Muscle layer of colon (tissue), 2 donors: Measurements from ENCODE around the gene SUGCT.

Experiments
- H3K27ac ChIP-seq: one replicate; pipeline ENCODE4 v1.7.0; 2013; ENCODE audit warnings: low read depth, mild to moderate bottlenecking, low read length, moderate library complexity
- H3K27me3 ChIP-seq, 2 donors: one replicate each; pipeline ENCODE4 v1.7.0; 2013; ENCODE audit warnings: low read length in 2 of 2, mild to moderate bottlenecking in 2 of 2; ENCODE audit not compliant: insufficient read depth in 2 of 2, control insufficient read depth in 1 of 2
- H3K36me3 ChIP-seq: one replicate; pipeline ENCODE4 v1.7.0; 2013; ENCODE audit warnings: mild to moderate bottlenecking, low read length; ENCODE audit not compliant: insufficient read depth
- H3K4me1 ChIP-seq: one replicate; pipeline ENCODE4 v1.7.0; 2013; ENCODE audit warnings: mild to moderate bottlenecking, low read length; ENCODE audit not compliant: insufficient read depth
- H3K4me3 ChIP-seq, 2 donors: one replicate each; pipeline ENCODE4 v1.7.0; 2013; ENCODE audit warnings: low read length in 2 of 2, low read depth in 1 of 2, mild to moderate bottlenecking in 1 of 2, moderate library complexity in 1 of 2
- H3K9ac ChIP-seq: one replicate; pipeline ENCODE4 v1.7.0; 2013; ENCODE audit warnings: low read length
- H3K9me3 ChIP-seq: one replicate; pipeline ENCODE4 v1.7.0; 2013; ENCODE audit warnings: mild to moderate bottlenecking, low read length
- donor health status: abdominal sarcoma.
- donor health status: Adenocarcinoma of cecum.

The SUGCT gene

DNA sequence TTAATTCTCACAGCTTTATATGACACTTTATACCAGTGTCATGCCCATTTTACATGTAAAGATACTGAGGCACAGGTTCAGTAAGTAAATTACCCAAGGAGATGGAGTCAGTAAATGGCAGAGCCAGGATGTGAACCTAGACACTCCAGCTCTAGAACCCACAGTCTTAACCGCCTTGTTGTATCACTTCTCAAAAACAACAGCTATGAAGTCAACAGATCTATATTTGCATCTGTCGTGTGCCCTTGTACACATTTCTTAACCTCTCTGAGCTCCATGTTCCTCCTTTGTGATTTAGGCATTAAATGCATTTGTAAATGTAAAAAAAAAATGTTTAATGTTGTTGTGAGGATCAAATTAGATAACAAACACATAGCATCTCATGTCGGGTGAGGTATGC, 716.2 kb downstream of the SUGCT start:
- H3K27me3 ChIP-seq: no peaks in the 10 kb centered on the region
- no peak overlapping the region for H3K9ac ChIP-seq
- H3K36me3 ChIP-seq: no peaks in the 10 kb centered on the region
- H3K4me1 ChIP-seq: no peaks in the 10 kb centered on the region
- no peak overlapping the region for H3K27ac ChIP-seq
- H3K4me3 ChIP-seq: no peak overlapping the region
- H3K9me3 ChIP-seq: no peaks in the 10 kb centered on the region

DNA sequence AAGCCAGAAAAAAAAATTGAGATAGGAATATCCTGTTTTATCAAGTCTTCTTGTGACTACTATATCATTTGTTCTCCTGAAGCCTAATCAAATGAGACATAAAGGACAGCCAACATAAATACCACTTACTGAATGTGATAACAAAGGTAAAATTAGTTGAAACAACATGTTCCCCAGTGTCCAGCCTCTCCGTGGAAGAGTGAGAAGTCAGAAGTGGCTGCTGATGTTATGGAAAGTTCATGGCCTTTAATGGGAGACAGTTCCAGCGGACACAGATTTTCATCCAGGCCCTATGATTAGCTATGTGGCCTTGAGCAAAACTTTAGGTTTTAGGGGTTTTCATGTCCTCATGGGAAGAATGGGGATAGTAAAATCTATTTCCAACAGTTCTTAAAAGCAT, 724.3 kb downstream of the SUGCT start:
- no peak overlapping the region for H3K4me3 ChIP-seq
- H3K4me1 ChIP-seq: no peaks in the 10 kb centered on the region
- no peaks in the 10 kb centered on the region for H3K27me3 ChIP-seq
- no peaks in the 10 kb centered on the region for H3K36me3 ChIP-seq
- no peak overlapping the region for H3K27ac ChIP-seq
- no peaks in the 10 kb centered on the region for H3K9me3 ChIP-seq
- H3K9ac ChIP-seq: no peak overlapping the region

GRCh38 chr7:40859965-40860543, 725.2 kb downstream of the SUGCT start:
- H3K9ac ChIP-seq: no peak overlapping the region
- H3K36me3 ChIP-seq: no peaks in the 10 kb centered on the region
- H3K4me3 ChIP-seq: no peak overlapping the region
- no peaks in the 10 kb centered on the region for H3K4me1 ChIP-seq
- no peak overlapping the region for H3K27ac ChIP-seq
- no peaks in the 10 kb centered on the region for H3K9me3 ChIP-seq
- no peaks in the 10 kb centered on the region for H3K27me3 ChIP-seq

- Histone ChIP-seq H3K36me3 (no peaks in the 10 kb centered on the region), H3K9me3 (peaks cover 8% of the 10 kb centered on the region), H3K4me3 (no peak overlapping the region), H3K27me3 (no peaks in the 10 kb centered on the region), H3K9ac (no peak overlapping the region), H3K27ac (no peak overlapping the region), H3K4me1 (no peaks in the 10 kb centered on the region)
These were observed 730.8 kb downstream of the SUGCT start for GRCh38 chr7:40865441-40866233.

GRCh38 chr7:40866601-40867000, 731.8 kb downstream of the SUGCT start:
- H3K4me3 ChIP-seq: no peak overlapping the region
- no peaks in the 10 kb centered on the region for H3K4me1 ChIP-seq
- no peak overlapping the region for H3K9ac ChIP-seq
- H3K9me3 ChIP-seq: peaks cover 8% of the 10 kb centered on the region
- no peaks in the 10 kb centered on the region for H3K36me3 ChIP-seq
- no peak overlapping the region for H3K27ac ChIP-seq
- no peaks in the 10 kb centered on the region for H3K27me3 ChIP-seq

- Histone ChIP-seq H3K9ac (no peak overlapping the region), H3K9me3 (peaks cover 8% of the 10 kb centered on the region), H3K4me1 (no peaks in the 10 kb centered on the region), H3K27ac (no peak overlapping the region), H3K27me3 (no peaks in the 10 kb centered on the region), H3K36me3 (no peaks in the 10 kb centered on the region), H3K4me3 (no peak overlapping the region)
These were observed 735.3 kb downstream of the SUGCT start for GRCh38 chr7:40870108-40870507.

GRCh38 chr7:40873248-40873647, 738.4 kb downstream of the SUGCT start:
- peaks cover 8% of the 10 kb centered on the region for H3K9me3 ChIP-seq
- no peaks in the 10 kb centered on the region for H3K27me3 ChIP-seq
- H3K36me3 ChIP-seq: no peaks in the 10 kb centered on the region
- no peak overlapping the region for H3K27ac ChIP-seq
- no peaks in the 10 kb centered on the region for H3K4me1 ChIP-seq
- no peak overlapping the region for H3K9ac ChIP-seq
- no peak overlapping the region for H3K4me3 ChIP-seq

GRCh38 chr7:40874756-40875155, 740.0 kb downstream of the SUGCT start:
- Histone ChIP-seq H3K4me1 (no peaks in the 10 kb centered on the region), H3K36me3 (no peaks in the 10 kb centered on the region), H3K27ac (no peak overlapping the region), H3K9me3 (no peaks in the 10 kb centered on the region), H3K4me3 (no peak overlapping the region), H3K9ac (no peak overlapping the region), H3K27me3 (no peaks in the 10 kb centered on the region)

DNA sequence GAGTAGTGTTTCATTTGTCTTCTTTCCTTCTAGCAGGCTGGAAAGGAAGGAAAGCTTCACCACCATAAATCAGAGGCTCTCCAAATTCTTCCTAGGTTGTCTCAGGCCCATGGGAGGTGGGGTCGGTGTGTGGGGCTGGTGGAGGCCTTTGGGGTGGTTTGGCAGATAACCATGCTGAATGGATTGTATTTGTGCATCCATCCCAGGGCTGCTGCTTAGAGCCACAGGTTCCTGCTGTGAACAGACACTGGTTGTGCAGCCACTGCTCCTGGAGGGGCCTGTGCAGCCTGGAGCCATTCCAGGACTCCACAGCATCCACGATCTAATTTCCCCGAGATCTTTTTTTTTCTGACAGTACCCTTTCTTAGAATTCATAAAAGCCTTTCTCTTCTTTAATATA, 741.8 kb downstream of the SUGCT start:
- H3K9me3 ChIP-seq: no peaks in the 10 kb centered on the region
- H3K27me3 ChIP-seq: no peaks in the 10 kb centered on the region
- H3K4me1 ChIP-seq: no peaks in the 10 kb centered on the region
- H3K27ac ChIP-seq: no peak overlapping the region
- no peak overlapping the region for H3K4me3 ChIP-seq
- no peak overlapping the region for H3K9ac ChIP-seq
- no peaks in the 10 kb centered on the region for H3K36me3 ChIP-seq

GRCh38 chr7:40879941-40880543, 745.2 kb downstream of the SUGCT start:
- Histone ChIP-seq H3K9ac (no peak overlapping the region), H3K4me1 (no peaks in the 10 kb centered on the region), H3K27ac (no peak overlapping the region), H3K27me3 (no peaks in the 10 kb centered on the region), H3K36me3 (no peaks in the 10 kb centered on the region), H3K4me3 (no peak overlapping the region), H3K9me3 (no peaks in the 10 kb centered on the region)

DNA sequence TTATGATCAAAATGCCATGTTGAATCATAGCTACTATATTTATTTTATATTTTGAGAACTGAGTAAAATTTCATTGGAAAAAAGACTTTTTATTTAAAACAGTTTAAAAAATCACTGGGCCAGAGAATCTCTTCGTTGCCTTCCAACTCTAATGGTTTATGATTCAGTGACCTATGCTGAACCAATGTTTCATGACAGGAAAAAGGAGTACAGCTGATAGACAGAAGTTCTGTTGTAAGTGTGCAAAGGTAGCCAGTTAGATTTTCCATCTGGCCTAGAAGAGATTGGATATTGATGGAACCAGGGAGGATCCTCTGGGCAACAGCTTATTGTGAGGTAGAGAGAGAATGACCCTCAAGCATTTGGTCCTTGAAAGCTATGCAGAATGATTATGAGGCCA, 745.8 kb downstream of the SUGCT start:
- H3K36me3 ChIP-seq: no peaks in the 10 kb centered on the region
- H3K4me1 ChIP-seq: no peaks in the 10 kb centered on the region
- no peak overlapping the region for H3K4me3 ChIP-seq

More for the DNA sequence above, 745.8 kb downstream of the SUGCT start:
- H3K27ac ChIP-seq: no peak overlapping the region
- no peak overlapping the region for H3K9ac ChIP-seq
- no peaks in the 10 kb centered on the region for H3K9me3 ChIP-seq
- no peaks in the 10 kb centered on the region for H3K27me3 ChIP-seq
